ENCODE measurements around the gene NECTIN1.

The NECTIN1 gene

GRCh38 chr11:119720311-119720913, 8.6 kb downstream of the NECTIN1 start:
- no peak for TF ChIP-seq POLR2A (IDR thresholded peaks at IDR 0.05; ENCODE audit: low read length)
- TF ChIP-seq GATA1 (IDR thresholded peaks at IDR 0.05; ENCODE audit: low read depth, low read length) = no peak
- no peak for DNase-seq

- DNase-seq = no peak
- TF ChIP-seq POLR2A (IDR thresholded peaks at IDR 0.05; ENCODE audit: low read length) (no peak), GATA1 (IDR thresholded peaks at IDR 0.05; ENCODE audit: low read depth, low read length) (no peak)
These were observed 11.0 kb downstream of the NECTIN1 start for GRCh38 chr11:119717839-119718534.

GRCh38 chr11:119716582-119717498, 12.2 kb downstream of the NECTIN1 start:
- no peak for DNase-seq
- TF ChIP-seq POLR2A (IDR thresholded peaks at IDR 0.05; ENCODE audit: low read length) = no peak
- TF ChIP-seq GATA1 (IDR thresholded peaks at IDR 0.05; ENCODE audit: low read depth, low read length) = no peak

GRCh38 chr11:119714590-119714989, 14.4 kb downstream of the NECTIN1 start:
- TF ChIP-seq GATA1 (IDR thresholded peaks at IDR 0.05; ENCODE audit: low read depth, low read length) = no peak
- no peak for TF ChIP-seq POLR2A (IDR thresholded peaks at IDR 0.05; ENCODE audit: low read length)
- no peak for DNase-seq

- no peak for TF ChIP-seq POLR2A (IDR thresholded peaks at IDR 0.05; ENCODE audit: low read length)
- TF ChIP-seq GATA1 (IDR thresholded peaks at IDR 0.05; ENCODE audit: low read depth, low read length) = no peak
- DNase-seq = no peak
These were observed 14.8 kb downstream of the NECTIN1 start for GRCh38 chr11:119714189-119714588.

- no peak for DNase-seq
- TF ChIP-seq POLR2A (IDR thresholded peaks at IDR 0.05; ENCODE audit: low read length) (no peak), GATA1 (IDR thresholded peaks at IDR 0.05; ENCODE audit: low read depth, low read length) (no peak)
These were observed 15.5 kb downstream of the NECTIN1 start for GRCh38 chr11:119713359-119714040.

- TF ChIP-seq GATA1 (IDR thresholded peaks at IDR 0.05; ENCODE audit: low read depth, low read length) (no peak), POLR2A (IDR thresholded peaks at IDR 0.05; ENCODE audit: low read length) (no peak)
- no peak for DNase-seq
These were observed 16.3 kb downstream of the NECTIN1 start for GRCh38 chr11:119712459-119713358.

- DNase-seq = no peak
- no peak for TF ChIP-seq POLR2A (IDR thresholded peaks at IDR 0.05; ENCODE audit: low read length)
- no peak for TF ChIP-seq GATA1 (IDR thresholded peaks at IDR 0.05; ENCODE audit: low read depth, low read length)
These were observed 17.0 kb downstream of the NECTIN1 start for GRCh38 chr11:119712006-119712405.

- DNase-seq = no peak
- TF ChIP-seq GATA1 (IDR thresholded peaks at IDR 0.05; ENCODE audit: low read depth, low read length) (no peak), POLR2A (IDR thresholded peaks at IDR 0.05; ENCODE audit: low read length) (no peak)
These were observed 17.5 kb downstream of the NECTIN1 start for GRCh38 chr11:119711476-119711875.

GRCh38 chr11:119710417-119710816, 18.6 kb downstream of the NECTIN1 start:
- no peak for DNase-seq
- no peak for TF ChIP-seq POLR2A (IDR thresholded peaks at IDR 0.05; ENCODE audit: low read length)
- TF ChIP-seq GATA1 (IDR thresholded peaks at IDR 0.05; ENCODE audit: low read depth, low read length) = no peak

- no peak for TF ChIP-seq GATA1 (IDR thresholded peaks at IDR 0.05; ENCODE audit: low read depth, low read length)
- TF ChIP-seq POLR2A (IDR thresholded peaks at IDR 0.05; ENCODE audit: low read length) = no peak
- no peak for DNase-seq
These were observed 19.2 kb downstream of the NECTIN1 start for GRCh38 chr11:119709638-119710346.

GRCh38 chr11:119709171-119709570, 19.8 kb downstream of the NECTIN1 start:
- TF ChIP-seq GATA1 (IDR thresholded peaks at IDR 0.05; ENCODE audit: low read depth, low read length) (no peak), POLR2A (IDR thresholded peaks at IDR 0.05; ENCODE audit: low read length) (no peak)
- DNase-seq = no peak
